Measurements from ENCODE around the gene TMTC1. TPM values are rescaled to one million over a fixed set of nuclear protein-coding genes. Genes with fewer than 3 reads are reported as not detected.

The TMTC1 gene
- 100 to 1,000 TPM in 3 of 4 donors, 10 to 100 TPM in 1; 84.0 to 177 (median 105) TPM for total RNA-seq

GRCh38 chr12:29783773-29784666 is at the start of gene TMTC1:
TMTC1 (minus strand) TSS chr12:29783942; CDS start chr12:29783751, 191 bp downstream.
- no peak for DNase-seq (ENCODE audit: extremely low spot score)
- peak within 1 kb of the TSS; percentile 73 to 90 (median 88) for H3K4me3 ChIP-seq
- peak within 1 kb of the TSS; percentile 84 to 94 (median 87) for H3K27ac ChIP-seq (replicated peaks in 1 of 4)
- no peaks in the 10 kb centered on the region for H3K9me3 ChIP-seq
- H3K4me1 ChIP-seq: peaks cover 6 to 23% (median 21%) of the 10 kb centered on the region in 4 donors
- intact Hi-C loops (cut with DNase I): loop anchor here (5.0 kb wide), 2 partner anchors 62 to 237 kb away; no protein-coding TSS in a partner anchor
- no peaks in the 10 kb centered on the region for H3K36me3 ChIP-seq
- TF ChIP-seq POLR2AphosphoS5 (IDR thresholded peaks at IDR 0.05): peak; percentile 51 to 64
- TF ChIP-seq POLR2A (IDR thresholded peaks at IDR 0.05; ENCODE audit: low read depth): no peak
- no peaks in the 10 kb centered on the region for H3K27me3 ChIP-seq
- WGBS: 2% methylated on average over 9 of the region's 87 CpGs

GRCh38 chr12:29831173-29831572 is 47.4 kb upstream of the TMTC1 start:
- no peak for TF ChIP-seq EP300 (IDR thresholded peaks at IDR 0.05)
- no peak for TF ChIP-seq CTCF (IDR thresholded peaks at IDR 0.05)
- no peak for TF ChIP-seq POLR2A (IDR thresholded peaks at IDR 0.05; ENCODE audit: low read depth)
- TF ChIP-seq POLR2AphosphoS5 (IDR thresholded peaks at IDR 0.05): no peak
- intact Hi-C loops (cut with DNase I): no loop called here
- Histone ChIP-seq H3K9me3 (peaks cover 0 to 5% (median 0%) of the 10 kb centered on the region in 4 donors), H3K4me3 (no peak overlapping the region), H3K27ac (replicated peaks in 1 of 4) (no peak overlapping the region), H3K36me3 (no peaks in the 10 kb centered on the region), H3K27me3 (no peaks in the 10 kb centered on the region), H3K4me1 (no peaks in the 10 kb centered on the region)
- 63% methylated on average over 2 of the region's 3 CpGs for WGBS
- DNase-seq (ENCODE audit: extremely low spot score): no peak

GRCh38 chr12:29830391-29830790 is 46.6 kb upstream of the TMTC1 start:
- H3K27me3 ChIP-seq: no peaks in the 10 kb centered on the region
- no peak overlapping the region for H3K4me3 ChIP-seq
- TF ChIP-seq POLR2AphosphoS5 (IDR thresholded peaks at IDR 0.05): no peak
- no peak for TF ChIP-seq EP300 (IDR thresholded peaks at IDR 0.05)
- TF ChIP-seq POLR2A (IDR thresholded peaks at IDR 0.05; ENCODE audit: low read depth): no peak
- no peak for TF ChIP-seq CTCF (IDR thresholded peaks at IDR 0.05)
- H3K4me1 ChIP-seq: no peaks in the 10 kb centered on the region
- H3K27ac ChIP-seq (replicated peaks in 1 of 4): no peak overlapping the region
- DNase-seq (ENCODE audit: extremely low spot score): no peak
- H3K9me3 ChIP-seq: peaks cover 0 to 5% (median 0%) of the 10 kb centered on the region in 4 donors
- H3K36me3 ChIP-seq: no peaks in the 10 kb centered on the region
- intact Hi-C loops (cut with DNase I): no loop called here
- WGBS: 92% methylated on average over 1 of the region's 1 CpG

- intact Hi-C loops (cut with DNase I): no loop called here
- Histone ChIP-seq H3K9me3 (no peaks in the 10 kb centered on the region), H3K27me3 (no peaks in the 10 kb centered on the region), H3K36me3 (no peaks in the 10 kb centered on the region), H3K27ac (replicated peaks in 1 of 4) (no peak overlapping the region), H3K4me3 (no peak overlapping the region), H3K4me1 (no peaks in the 10 kb centered on the region)
- TF ChIP-seq CTCF (IDR thresholded peaks at IDR 0.05) (no peak), POLR2AphosphoS5 (IDR thresholded peaks at IDR 0.05) (no peak), POLR2A (IDR thresholded peaks at IDR 0.05; ENCODE audit: low read depth) (no peak), EP300 (IDR thresholded peaks at IDR 0.05) (no peak)
- 59% methylated on average over 2 of the region's 2 CpGs for WGBS
- DNase-seq (ENCODE audit: extremely low spot score): no peak
Observed at GRCh38 chr12:29818916-29819623, 35.3 kb upstream of the TMTC1 start.
